ENCODE results near the gene TTC27.
"Not testable (repeated sequence)": the region's sequence is repeated elsewhere in the genome, so short reads cannot be mapped to it uniquely, and the experiment has no call there.

The TTC27 gene

GRCh38 chr2:32812316-32812715 lies 184.5 kb downstream of the TTC27 start:
- no peak for DNase-seq

GRCh38 chr2:32820088-32820487 lies 192.2 kb downstream of the TTC27 start:
- no peak for DNase-seq

- DNase-seq = no peak
Measured at GRCh38 chr2:32820701-32821100, 192.9 kb downstream of the TTC27 start.

- no peak for DNase-seq
Measured at GRCh38 chr2:32824070-32824809, 196.4 kb downstream of the TTC27 start.

- no peak for DNase-seq
Measured at GRCh38 chr2:32825291-32825712, 197.5 kb downstream of the TTC27 start.

GRCh38 chr2:32830196-32830595 lies 202.3 kb downstream of the TTC27 start:
- DNase-seq = no peak

GRCh38 chr2:32832821-32833220 lies 205.0 kb downstream of the TTC27 start:
- DNase-seq = no peak

- DNase-seq = no peak
Measured at GRCh38 chr2:32833709-32834108, 205.9 kb downstream of the TTC27 start.

GRCh38 chr2:32835148-32835547 lies 207.3 kb downstream of the TTC27 start:
- DNase-seq = no peak

- no peak for DNase-seq
Measured at GRCh38 chr2:32836933-32837332, 209.1 kb downstream of the TTC27 start.

GRCh38 chr2:32838418-32838817 lies 210.6 kb downstream of the TTC27 start:
- DNase-seq = no peak

GRCh38 chr2:32838949-32839348 lies 211.1 kb downstream of the TTC27 start:
- no peak for DNase-seq

- DNase-seq = no peak
Measured at GRCh38 chr2:32841931-32842898, 214.4 kb downstream of the TTC27 start.

- DNase-seq = no peak
Measured at GRCh38 chr2:32843699-32844098, 215.8 kb downstream of the TTC27 start.

GRCh38 chr2:32844253-32844652 lies 216.4 kb downstream of the TTC27 start:
- DNase-seq = no peak

GRCh38 chr2:32846274-32846673 lies 218.4 kb downstream of the TTC27 start:
- not testable (repeated sequence) for DNase-seq

- DNase-seq = no peak
Measured at GRCh38 chr2:32847734-32848133, 219.9 kb downstream of the TTC27 start.

- DNase-seq = no peak
Measured at GRCh38 chr2:32849456-32850194, 221.8 kb downstream of the TTC27 start.

GRCh38 chr2:32851777-32852439 lies 224.1 kb downstream of the TTC27 start:
- no peak for DNase-seq

- DNase-seq = no peak
Measured at GRCh38 chr2:32852856-32853255, 225.0 kb downstream of the TTC27 start.

- DNase-seq = no peak
Measured at GRCh38 chr2:32856891-32857290, 229.0 kb downstream of the TTC27 start.

GRCh38 chr2:32858713-32859112 lies 230.9 kb downstream of the TTC27 start:
- no peak for DNase-seq

- DNase-seq = no peak
Measured at GRCh38 chr2:32860385-32860784, 232.5 kb downstream of the TTC27 start.
